IMR-90 (cell line): ENCODE measurements around the gene PTP4A2. TPM values are rescaled to one million over a fixed set of nuclear protein-coding genes. Genes with fewer than 3 reads are reported as not detected.

Experiments used
- ATAC-seq: fragments of 200-7000 bp; cut with Tn5 transposase; 2 replicates; pipeline ENCODE4 v1.9.1; 2020; ENCODE audit warnings: low read depth, mild to moderate bottlenecking, moderate library complexity
- BruUV-seq: library from RNA; stranded (reverse); fragments of 400-500 nt; replicated peaks from 2 replicates; lab custom pipeline; 2021; lab: Mats Ljungman, UMichigan
- CTCF ChIA-PET: fragments of 300-600 bp; formaldehyde crosslinking; extraction: SDS; loops from one replicate; lab custom pipeline; 2021; ENCODE audit warnings: antibody characterized with exemption; lab: Yijun Ruan, JAX
- POLR2A ChIA-PET: fragments of 300-600 bp; sonication (Branson Sonifier 250); formaldehyde crosslinking; loops from one replicate; lab custom pipeline; 2022; ENCODE audit warnings: antibody characterized with exemption; ENCODE audit not compliant: unreplicated experiment; lab: Charles Lee
- DNase-seq: peaks from one replicate; pipeline ENCODE4 v3.0.0; 2013
- H2AFZ ChIP-seq: replicated peaks from 2 replicates; pipeline ENCODE3; 2013; ENCODE audit warnings: low read length, mild to moderate bottlenecking; ENCODE audit not compliant: poor library complexity
- H2AK5ac ChIP-seq: 2 replicates; pipeline ENCODE4 v1.6.1; 2013; ENCODE audit warnings: low read depth, low read length, inconsistent platforms
- H2AK9ac ChIP-seq: replicated peaks from 2 replicates; pipeline ENCODE3; 2013; ENCODE audit warnings: mild to moderate bottlenecking, low read depth, low read length, moderate library complexity; ENCODE audit not compliant: poor library complexity
- H2BK120ac ChIP-seq: 2 replicates; pipeline ENCODE4 v1.6.1; 2013; ENCODE audit warnings: low read depth, low read length, inconsistent platforms
- H2BK15ac ChIP-seq: 3 replicates; pipeline ENCODE4 v1.6.1; 2013; ENCODE audit warnings: low read depth, low read length, inconsistent platforms
- H2BK20ac ChIP-seq: 2 replicates; pipeline ENCODE4 v1.6.1; 2013; ENCODE audit warnings: low read depth, mild to moderate bottlenecking, inconsistent platforms, low read length, moderate library complexity
- H2BK5ac ChIP-seq: 2 replicates; pipeline ENCODE4 v1.6.1; 2013; ENCODE audit warnings: mild to moderate bottlenecking, low read depth, low read length, inconsistent platforms; ENCODE audit not compliant: poor library complexity, severe bottlenecking
- H3K14ac ChIP-seq: replicated peaks from 2 replicates; pipeline ENCODE4 v1.6.1; 2013; ENCODE audit warnings: low read depth, low read length, inconsistent platforms
- H3K18ac ChIP-seq: 2 replicates; pipeline ENCODE4 v1.6.1; 2013; ENCODE audit warnings: low read depth, low read length, control low read depth
- H3K23ac ChIP-seq: 2 replicates; pipeline ENCODE4 v1.6.1; 2013; ENCODE audit warnings: low read depth, low read length, inconsistent platforms
- H3K27ac ChIP-seq: 2 replicates; pipeline ENCODE4 v1.5.1; 2013; ENCODE audit warnings: mild to moderate bottlenecking, control low read depth, low read length; ENCODE audit not compliant: insufficient read depth
- H3K27me3 ChIP-seq: 2 replicates; pipeline ENCODE4 v1.6.1; 2013; ENCODE audit warnings: low read length; ENCODE audit not compliant: control insufficient read depth, insufficient read depth
- H3K36me3 ChIP-seq: 2 replicates; pipeline ENCODE4 v1.6.1; 2013; ENCODE audit warnings: low read length, mixed read lengths; ENCODE audit not compliant: control insufficient read depth, insufficient read depth
- H3K4ac ChIP-seq: 2 replicates; pipeline ENCODE4 v1.6.1; 2013; ENCODE audit warnings: low read depth, low read length, inconsistent platforms
- H3K4me1 ChIP-seq: 2 replicates; pipeline ENCODE4 v1.6.1; 2013; ENCODE audit warnings: low read length, mixed read lengths; ENCODE audit not compliant: control insufficient read depth, insufficient read depth
- H3K4me2 ChIP-seq: 2 replicates; pipeline ENCODE4 v1.6.1; 2013; ENCODE audit warnings: low read depth, mild to moderate bottlenecking, control low read depth, low read length, moderate library complexity
- H3K4me3 ChIP-seq: 2 replicates; pipeline ENCODE4 v1.5.1; 2013; ENCODE audit warnings: low read depth, mild to moderate bottlenecking, control low read depth, low read length, moderate library complexity; ENCODE audit not compliant: insufficient read depth
- H3K56ac ChIP-seq: 2 replicates; pipeline ENCODE4 v1.6.1; 2013; ENCODE audit warnings: low read length, inconsistent platforms; ENCODE audit not compliant: insufficient read depth; ENCODE audit errors: extremely low read depth
- H3K79me1 ChIP-seq, 2 experiments: 2 replicates each; pipeline ENCODE4 v1.6.1; 2013; ENCODE audit warnings: low read length in 2 of 2, inconsistent platforms in 1 of 2, low read depth in 1 of 2
- H3K9ac ChIP-seq: 2 replicates; pipeline ENCODE4 v1.6.1; 2013; ENCODE audit warnings: low read depth, low read length, control low read depth
- H3K9me1 ChIP-seq: 2 replicates; pipeline ENCODE4 v1.6.1; 2013; ENCODE audit warnings: low read length, inconsistent platforms; ENCODE audit not compliant: insufficient read depth
- H3K9me3 ChIP-seq: 2 replicates; pipeline ENCODE4 v1.6.1; 2013; ENCODE audit warnings: low read length; ENCODE audit not compliant: control insufficient read depth, insufficient read depth
- H4K20me1 ChIP-seq: 2 replicates; pipeline ENCODE4 v1.6.1; 2013; ENCODE audit warnings: low read length, inconsistent platforms; ENCODE audit not compliant: insufficient read depth
- H4K5ac ChIP-seq: 2 replicates; pipeline ENCODE4 v1.6.1; 2013; ENCODE audit warnings: mild to moderate bottlenecking, low read depth, low read length, control low read depth
- H4K8ac ChIP-seq, 2 experiments: 2 replicates each; pipeline ENCODE4 v1.6.1; 2013; ENCODE audit warnings: low read depth in 2 of 2, low read length in 2 of 2, control low read depth in 1 of 2, inconsistent platforms in 1 of 2
- H4K91ac ChIP-seq: 2 replicates; pipeline ENCODE4 v1.6.1; 2013; ENCODE audit warnings: low read depth, low read length, inconsistent platforms; ENCODE audit not compliant: insufficient read depth
- BHLHE40 ChIP-seq: fragments of 150-350 bp; IDR thresholded peaks from 2 replicates; pipeline ENCODE4 v1.6.1; 2016; ENCODE audit warnings: mild to moderate bottlenecking, low read depth, low read length
- CEBPB ChIP-seq: IDR thresholded peaks from 2 replicates; pipeline ENCODE4 v1.6.1; 2012; ENCODE audit warnings: low read depth, low read length, improper control_type of control experiment
- CHD1 ChIP-seq: IDR thresholded peaks from 2 replicates; pipeline ENCODE4 v1.6.1; 2012; ENCODE audit warnings: low read depth, low read length, improper control_type of control experiment
- FOS ChIP-seq: fragments of 150-350 bp; IDR thresholded peaks from 2 replicates; pipeline ENCODE4 v1.6.1; 2016; ENCODE audit warnings: low read depth, low read length
- MAFK ChIP-seq: IDR thresholded peaks from 2 replicates; pipeline ENCODE4 v1.6.1; 2012; ENCODE audit warnings: low read depth, low read length, improper control_type of control experiment
- MXI1 ChIP-seq: IDR thresholded peaks from 2 replicates; pipeline ENCODE4 v1.6.1; 2012; ENCODE audit warnings: low read depth, mild to moderate bottlenecking, low read length, moderate library complexity, borderline replicate concordance
- NFE2L2 ChIP-seq: fragments of 150-350 bp; IDR thresholded peaks from 2 replicates; pipeline ENCODE4 v1.6.1; 2016; ENCODE audit warnings: low read depth, mild to moderate bottlenecking, low read length
- POLR2A ChIP-seq: IDR thresholded peaks from 2 replicates; pipeline ENCODE4 v1.6.1; 2012; ENCODE audit warnings: mild to moderate bottlenecking, low read depth, low read length
- RAD21 ChIP-seq: IDR thresholded peaks from 2 replicates; pipeline ENCODE4 v1.6.1; 2012; ENCODE audit warnings: low read length, improper control_type of control experiment
- RCOR1 ChIP-seq: IDR thresholded peaks from 2 replicates; pipeline ENCODE4 v1.6.1; 2012; ENCODE audit warnings: mild to moderate bottlenecking, low read length, improper control_type of control experiment; ENCODE audit not compliant: insufficient replicate concordance
- RFX5 ChIP-seq: IDR thresholded peaks from 2 replicates; pipeline ENCODE4 v1.8.0; 2012; ENCODE audit warnings: low read depth, mild to moderate bottlenecking, low read length, moderate library complexity
- SMC3 ChIP-seq: fragments of 150-350 bp; IDR thresholded peaks from 2 replicates; pipeline ENCODE4 v1.6.1; 2016; ENCODE audit warnings: low read depth, mild to moderate bottlenecking, antibody characterized with exemption, low read length, moderate library complexity
- WGBS, 2 experiments: methylation state at CpG; one replicate each; pipeline versions ENCODE4 v1.1.5 to v1.1.7; 2013; ENCODE audit warnings: missing lambda C conversion rate in 2 of 2; ENCODE audit not compliant: insufficient read length in 1 of 2; ENCODE audit errors: extremely low coverage in 2 of 2; 5-methylcytosine and 5-hydroxymethylcytosine counted together
- dilution Hi-C: fragments of 300-500 bp; cut with HindIII; formaldehyde crosslinking; loops from one replicate; pipeline ENCODE4 v1.14.3; 2018; ENCODE audit warnings: low sequenced_read_pairs; ENCODE audit not compliant: unreplicated experiment
- in situ Hi-C: fragments of 300-500 bp; cut with MboI; formaldehyde crosslinking; loops from 3 replicates; pipeline ENCODE4 v1.14.3; 2019; ENCODE audit warnings: low sequenced_read_pairs, inconsistent platforms, mixed read lengths
- intact Hi-C: fragments of 100-400 bp; cut with micrococcal nuclease; formaldehyde crosslinking; loops from 2 replicates; pipeline ENCODE4 v1.10.0; 2022
- polyA plus RNA-seq, 3 experiments: library from polyadenylated mRNA; depleted of rRNA; stranded (reverse); fragments of >200 nt; gene quantifications; 2 replicates each; pipeline ENCODE4 v1.2.3, GENCODE V29; 2012; ENCODE audit warnings: low replicate concordance in 1 of 3
- total RNA-seq: library from RNA; depleted of rRNA; stranded (reverse); fragments of >200 nt; gene quantifications from 2 replicates; pipeline ENCODE4 v1.2.3, GENCODE V29; 2012
- TF ChIP-seq, protein P1 (sequence below): conservative IDR thresholded peaks from 2 replicates; pipeline ENCODE4 v1.5.1; 2012; ENCODE audit warnings: mild to moderate bottlenecking, low read depth, low read length, improper control_type of control experiment
- TF ChIP-seq, protein P2 (sequence below): fragments of 150-350 bp; IDR thresholded peaks from 2 replicates; pipeline ENCODE4 v1.6.1; 2016; ENCODE audit warnings: low read depth, mild to moderate bottlenecking, low read length, moderate library complexity, borderline replicate concordance

Gene PTP4A2
- total and polyA plus RNA-seq, 2 of the 4 experiments (the other 2 are of a cell fraction): 135 to 328 TPM

DNA sequence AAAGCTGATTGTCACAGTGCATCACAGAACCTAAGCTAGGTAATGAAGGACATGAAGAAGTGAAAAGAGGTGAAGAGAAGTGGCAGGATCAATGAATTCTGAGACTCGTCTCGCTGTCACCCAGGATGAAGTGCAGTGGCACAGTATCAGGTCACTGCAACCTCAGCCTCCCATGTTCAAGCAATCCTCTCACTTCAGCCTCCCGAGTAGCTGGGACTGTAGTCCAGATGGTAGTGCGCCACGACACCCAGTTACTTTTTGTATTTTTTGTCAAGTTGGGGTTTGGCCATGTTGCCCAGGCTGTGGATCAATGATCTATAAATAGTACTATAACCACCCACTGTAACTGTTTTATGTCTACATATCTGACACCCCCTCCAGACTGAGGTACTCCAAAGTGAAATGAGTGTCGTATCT, 33.1 kb downstream of the PTP4A2 start:
- TF ChIP-seq SMC3 (no peak), RFX5 (no peak), MXI1 (no peak), FOS (no peak), NFE2L2 (no peak), RAD21 (no peak), POLR2A (no peak), CHD1 (no peak), CEBPB (no peak), RCOR1 (no peak), MAFK (no peak), BHLHE40 (no peak)
- TF ChIP-seq, protein P1, sequence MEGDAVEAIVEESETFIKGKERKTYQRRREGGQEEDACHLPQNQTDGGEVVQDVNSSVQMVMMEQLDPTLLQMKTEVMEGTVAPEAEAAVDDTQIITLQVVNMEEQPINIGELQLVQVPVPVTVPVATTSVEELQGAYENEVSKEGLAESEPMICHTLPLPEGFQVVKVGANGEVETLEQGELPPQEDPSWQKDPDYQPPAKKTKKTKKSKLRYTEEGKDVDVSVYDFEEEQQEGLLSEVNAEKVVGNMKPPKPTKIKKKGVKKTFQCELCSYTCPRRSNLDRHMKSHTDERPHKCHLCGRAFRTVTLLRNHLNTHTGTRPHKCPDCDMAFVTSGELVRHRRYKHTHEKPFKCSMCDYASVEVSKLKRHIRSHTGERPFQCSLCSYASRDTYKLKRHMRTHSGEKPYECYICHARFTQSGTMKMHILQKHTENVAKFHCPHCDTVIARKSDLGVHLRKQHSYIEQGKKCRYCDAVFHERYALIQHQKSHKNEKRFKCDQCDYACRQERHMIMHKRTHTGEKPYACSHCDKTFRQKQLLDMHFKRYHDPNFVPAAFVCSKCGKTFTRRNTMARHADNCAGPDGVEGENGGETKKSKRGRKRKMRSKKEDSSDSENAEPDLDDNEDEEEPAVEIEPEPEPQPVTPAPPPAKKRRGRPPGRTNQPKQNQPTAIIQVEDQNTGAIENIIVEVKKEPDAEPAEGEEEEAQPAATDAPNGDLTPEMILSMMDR: no peak
- TF ChIP-seq, protein P2, sequence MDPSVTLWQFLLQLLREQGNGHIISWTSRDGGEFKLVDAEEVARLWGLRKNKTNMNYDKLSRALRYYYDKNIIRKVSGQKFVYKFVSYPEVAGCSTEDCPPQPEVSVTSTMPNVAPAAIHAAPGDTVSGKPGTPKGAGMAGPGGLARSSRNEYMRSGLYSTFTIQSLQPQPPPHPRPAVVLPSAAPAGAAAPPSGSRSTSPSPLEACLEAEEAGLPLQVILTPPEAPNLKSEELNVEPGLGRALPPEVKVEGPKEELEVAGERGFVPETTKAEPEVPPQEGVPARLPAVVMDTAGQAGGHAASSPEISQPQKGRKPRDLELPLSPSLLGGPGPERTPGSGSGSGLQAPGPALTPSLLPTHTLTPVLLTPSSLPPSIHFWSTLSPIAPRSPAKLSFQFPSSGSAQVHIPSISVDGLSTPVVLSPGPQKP: no peak

More for the DNA sequence above, 33.1 kb downstream of the PTP4A2 start:
- in situ Hi-C loops (no loop called here), dilution Hi-C loops (no loop called here), intact Hi-C loops (loop anchor here (5.0 kb wide), 1 partner anchor 57 kb away; no protein-coding TSS in a partner anchor)
- Histone ChIP-seq H3K14ac (no peak overlapping the region), H2AK9ac (peak overlapping the region; percentile 37), H2BK15ac (no peak overlapping the region), H2AK5ac (no peak overlapping the region), H3K9ac (no peak overlapping the region), H4K8ac (no peak overlapping the region), H3K79me1 (peaks cover 12 to 38% of the 10 kb centered on the region in 2 experiments), H3K4me1 (peaks cover 1% of the 10 kb centered on the region; the same call in 1 of the 2 replicates), H2AFZ (no peak overlapping the region), H4K20me1 (peaks cover 11% of the 10 kb centered on the region), H3K56ac (no peak overlapping the region), H3K4me2 (no peak overlapping the region), H3K27ac (no peak overlapping the region), H3K36me3 (peaks cover 23% of the 10 kb centered on the region), H3K27me3 (no peaks in the 10 kb centered on the region), H2BK20ac (no peak overlapping the region), H4K5ac (no peak overlapping the region), H3K9me1 (peaks cover 7% of the 10 kb centered on the region; the same call in 1 of the 2 replicates), H3K4me3 (no peak overlapping the region), H3K9me3 (peaks cover 3% of the 10 kb centered on the region; the same call in 1 of the 2 replicates), H2BK5ac (no peak overlapping the region), H3K4ac (no peak overlapping the region), H2BK120ac (no peak overlapping the region), H3K18ac (no peak overlapping the region), H3K23ac (no peak overlapping the region), H4K91ac (no peak overlapping the region)
- ATAC-seq (no peak), DNase-seq (no peak)
- BruUV-seq: no TSS peak
- ChIA-PET CTCF (interaction anchor here (0.6 kb wide), 1 partner anchor 99 kb away, joined by 3 read pairs; no protein-coding TSS in a partner anchor), POLR2A (no interaction called here)
- WGBS, 2 experiments: no CpG with 5 or more reads among the region's 6 CpGs
